GM19240 (cell line): ENCODE data around the gene CNPY3.

ENCODE experiments used
- DNase-seq: peaks from one replicate; pipeline ENCODE4 v3.0.0; 2011; ENCODE audit warnings: low spot score; ENCODE audit not compliant: insufficient read length

CNPY3 gene

DNA sequence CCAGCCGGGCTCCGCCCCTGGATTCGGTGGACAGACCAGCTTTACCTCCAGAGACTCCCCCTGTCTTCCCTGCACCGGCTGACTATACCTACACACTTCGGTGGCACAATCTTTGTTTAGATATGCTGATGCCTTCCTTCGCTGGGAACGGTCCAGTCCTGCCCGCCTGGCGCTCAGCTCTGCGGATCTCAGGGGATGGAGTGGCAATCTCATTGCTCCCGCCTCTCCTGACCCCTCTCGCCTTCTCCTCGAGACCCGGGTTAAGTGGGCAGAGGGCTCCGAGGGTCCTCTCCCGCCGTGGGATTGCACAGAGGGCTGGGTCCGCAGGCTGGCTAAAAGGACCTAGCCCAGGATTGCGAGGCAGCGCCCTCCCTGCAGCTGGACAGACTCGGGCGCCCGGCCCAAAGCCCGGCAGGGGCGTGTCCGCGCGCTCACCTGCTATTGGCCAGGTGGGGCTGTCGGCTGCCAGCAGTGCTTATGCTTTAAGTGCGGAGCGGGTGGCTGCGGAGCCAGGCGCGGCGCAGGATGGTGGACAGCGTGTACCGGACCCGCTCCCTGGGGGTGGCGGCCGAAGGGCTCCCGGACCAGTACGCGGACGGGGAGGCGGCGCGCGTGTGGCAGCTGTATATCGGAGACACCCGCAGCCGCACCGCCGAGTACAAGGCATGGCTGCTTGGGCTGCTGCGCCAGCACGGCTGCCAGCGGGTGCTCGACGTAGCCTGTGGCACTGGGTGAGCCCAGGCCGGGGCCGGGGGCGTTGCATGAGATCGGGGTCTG, 31.2 kb downstream of the CNPY3 start, which contains the start of gene GNMT:
Gene GNMT, plus strand, starts transcription at position 512 of the 777 bp plus-strand sequence. Its CDS starts 14 bp downstream, at position 526.
- DNase-seq: no peak

DNA sequence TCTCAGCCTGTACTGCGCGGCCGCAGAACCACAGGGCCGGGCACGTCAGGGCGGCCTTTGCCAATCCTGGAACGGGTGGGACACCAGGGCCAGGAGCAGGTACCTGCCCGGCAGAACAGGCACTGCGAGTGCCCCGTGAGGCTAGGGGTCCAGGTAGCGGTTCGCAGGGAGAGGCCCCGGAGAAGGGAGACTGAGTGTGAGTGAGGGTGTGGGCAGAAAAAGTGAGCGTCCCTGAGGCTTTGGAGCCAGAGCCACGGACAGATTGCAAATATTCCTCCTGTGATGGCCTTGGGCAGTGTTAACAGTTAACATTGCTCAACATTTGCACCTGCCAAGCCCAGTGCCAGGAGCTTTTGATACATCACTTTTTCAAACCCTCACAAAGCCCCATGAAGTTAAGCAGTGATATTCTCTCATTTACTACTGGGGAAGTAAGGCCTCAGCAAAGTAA, 31.8 kb downstream of the CNPY3 start:
- DNase-seq: no peak

DNA sequence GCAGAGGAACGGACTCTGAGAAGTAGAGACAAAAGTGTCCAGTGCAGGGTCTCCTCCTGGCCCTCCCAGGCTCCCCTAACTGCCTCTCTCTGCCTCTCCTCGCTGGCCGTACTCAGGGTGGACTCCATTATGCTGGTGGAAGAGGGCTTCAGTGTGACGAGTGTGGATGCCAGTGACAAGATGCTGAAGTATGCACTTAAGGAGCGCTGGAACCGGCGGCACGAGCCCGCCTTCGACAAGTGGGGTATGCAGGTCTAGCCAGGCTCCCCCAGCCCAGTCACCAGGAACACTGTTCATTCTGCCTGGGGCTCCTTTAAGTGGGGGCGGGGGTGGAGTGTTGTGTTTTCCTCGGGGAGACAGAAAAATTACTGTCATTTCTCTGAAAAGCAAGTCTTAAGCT, 32.8 kb downstream of the CNPY3 start:
- no peak for DNase-seq

DNA sequence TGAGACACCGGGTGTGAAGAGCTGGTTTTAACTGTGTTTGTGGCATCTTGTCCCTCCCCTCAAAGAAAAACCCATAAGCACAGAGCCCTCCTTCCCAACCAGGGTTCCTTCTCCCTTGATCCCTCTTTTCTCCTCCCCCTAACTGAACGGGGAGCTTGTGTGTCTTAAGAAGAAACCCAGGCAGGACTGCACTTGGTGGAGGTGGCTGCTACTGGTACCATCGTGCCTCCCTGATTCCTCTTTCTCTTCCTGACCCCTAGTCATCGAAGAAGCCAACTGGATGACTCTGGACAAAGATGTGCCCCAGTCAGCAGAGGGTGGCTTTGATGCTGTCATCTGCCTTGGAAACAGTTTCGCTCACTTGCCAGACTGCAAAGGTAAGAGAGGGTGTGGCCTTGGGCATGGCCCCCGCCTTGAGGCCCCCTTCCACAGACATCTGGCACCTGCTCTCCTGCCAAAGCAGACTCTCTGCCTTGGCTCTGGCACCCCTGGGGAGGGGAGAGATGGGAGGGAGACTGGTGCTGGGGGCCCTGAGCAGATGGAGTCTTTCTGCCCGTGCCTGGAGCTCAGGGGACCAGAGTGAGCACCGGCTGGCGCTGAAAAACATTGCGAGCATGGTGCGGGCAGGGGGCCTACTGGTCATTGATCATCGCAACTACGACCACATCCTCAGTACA, 33.4 kb downstream of the CNPY3 start:
- no peak for DNase-seq

DNA sequence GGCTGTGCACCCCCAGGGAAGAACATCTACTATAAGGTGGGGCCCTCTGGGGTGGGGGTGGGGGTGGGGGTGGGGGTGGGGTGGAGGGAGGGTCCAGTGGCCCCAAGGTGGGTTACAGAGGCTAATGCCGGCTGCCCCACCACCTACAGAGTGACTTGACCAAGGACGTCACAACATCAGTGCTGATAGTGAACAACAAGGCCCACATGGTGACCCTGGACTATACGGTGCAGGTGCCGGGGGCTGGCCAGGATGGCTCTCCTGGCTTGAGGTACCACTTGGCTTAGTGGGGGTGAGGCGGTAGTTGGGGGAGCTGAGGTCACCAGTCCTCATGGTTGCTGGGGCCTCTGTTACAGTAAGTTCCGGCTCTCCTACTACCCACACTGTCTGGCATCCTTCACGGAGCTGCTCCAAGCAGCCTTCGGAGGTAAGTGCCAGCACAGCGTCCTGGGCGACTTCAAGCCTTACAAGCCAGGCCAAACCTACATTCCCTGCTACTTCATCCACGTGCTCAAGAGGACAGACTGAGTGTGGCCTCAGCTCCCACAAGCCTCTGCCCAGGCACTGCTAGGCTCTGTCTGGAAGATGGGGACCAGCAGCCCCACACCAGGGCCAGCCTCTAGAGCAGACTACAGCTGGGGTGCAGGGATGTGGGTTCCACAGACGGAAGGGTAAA, 34.0 kb downstream of the CNPY3 start:
- no peak for DNase-seq

DNA sequence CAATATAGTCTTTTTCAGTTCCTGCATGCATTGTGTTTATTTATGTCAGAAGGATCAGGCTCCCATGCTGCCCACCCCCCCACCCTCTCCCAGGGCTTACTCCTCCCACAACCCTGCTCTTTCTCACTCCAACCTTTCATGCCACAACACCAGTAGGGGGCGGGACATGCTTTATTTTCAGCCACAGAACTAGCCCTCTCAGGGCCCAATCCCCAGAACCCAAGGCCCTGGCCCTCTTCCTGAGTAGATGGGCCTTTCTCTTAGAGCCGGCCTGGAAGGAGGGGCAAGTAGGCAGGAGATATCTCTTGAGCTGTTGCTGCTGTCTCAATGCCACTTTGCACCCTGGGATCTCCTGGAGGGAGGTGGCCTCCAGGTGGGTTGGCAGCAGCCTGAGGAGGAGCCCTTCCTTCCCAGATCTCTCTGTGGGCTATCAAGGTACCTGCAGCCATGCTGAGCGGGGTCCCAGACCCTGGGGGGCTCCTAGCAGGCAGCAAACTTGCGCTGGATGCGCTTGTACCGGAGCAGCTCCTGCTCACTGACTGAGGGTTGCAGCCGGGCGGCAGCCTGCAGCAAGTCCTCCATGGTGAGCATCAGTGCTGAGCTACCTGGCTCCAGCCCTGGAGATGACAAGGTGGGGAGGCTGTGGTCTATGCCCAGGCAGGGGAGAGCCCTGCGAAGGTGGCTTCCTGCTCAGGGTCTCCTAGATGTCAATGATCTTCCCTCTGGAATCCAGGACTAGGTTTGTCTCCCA, 34.8 kb downstream of the CNPY3 start:
- no peak for DNase-seq

DNA sequence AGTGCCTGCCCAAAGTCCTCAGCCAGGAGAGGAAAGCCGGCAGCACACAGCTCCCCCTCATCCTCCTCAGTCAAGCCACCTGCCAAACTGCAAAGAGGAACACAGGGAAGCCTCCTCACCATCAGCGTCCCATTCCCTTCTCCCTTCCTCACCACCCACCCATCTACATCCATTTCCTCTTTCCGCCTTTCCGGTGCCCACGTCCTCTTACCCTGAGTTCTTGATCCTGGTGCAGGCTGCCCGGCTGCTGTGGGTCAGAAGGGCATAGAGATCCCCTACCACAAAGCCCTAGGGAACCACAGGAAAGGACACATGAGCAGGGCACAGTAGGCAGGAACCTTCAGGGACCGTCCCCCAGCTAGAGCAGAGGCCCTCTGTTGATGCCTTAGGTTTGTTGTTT, 37.3 kb downstream of the CNPY3 start:
- DNase-seq: no peak

DNA sequence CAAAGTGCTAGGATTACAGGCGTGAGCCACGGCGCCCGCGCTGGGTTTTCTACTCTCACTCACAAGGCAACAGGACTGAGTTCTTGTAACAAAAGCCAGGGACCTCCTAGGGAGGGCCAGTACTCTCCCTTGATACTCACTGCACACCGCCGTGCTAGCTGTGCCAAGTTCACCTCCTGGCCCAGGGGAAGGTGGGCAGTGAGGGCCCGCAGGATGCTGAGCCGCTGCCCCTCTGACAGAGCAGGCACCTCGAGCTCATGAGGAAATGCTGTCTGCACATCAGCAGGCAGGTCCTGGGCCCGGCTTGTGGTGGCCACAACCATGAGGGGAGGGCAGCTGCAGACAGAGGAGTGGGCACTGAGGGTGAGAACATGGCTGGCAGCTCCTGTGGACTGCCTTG, 37.9 kb downstream of the CNPY3 start:
- no peak for DNase-seq

DNA sequence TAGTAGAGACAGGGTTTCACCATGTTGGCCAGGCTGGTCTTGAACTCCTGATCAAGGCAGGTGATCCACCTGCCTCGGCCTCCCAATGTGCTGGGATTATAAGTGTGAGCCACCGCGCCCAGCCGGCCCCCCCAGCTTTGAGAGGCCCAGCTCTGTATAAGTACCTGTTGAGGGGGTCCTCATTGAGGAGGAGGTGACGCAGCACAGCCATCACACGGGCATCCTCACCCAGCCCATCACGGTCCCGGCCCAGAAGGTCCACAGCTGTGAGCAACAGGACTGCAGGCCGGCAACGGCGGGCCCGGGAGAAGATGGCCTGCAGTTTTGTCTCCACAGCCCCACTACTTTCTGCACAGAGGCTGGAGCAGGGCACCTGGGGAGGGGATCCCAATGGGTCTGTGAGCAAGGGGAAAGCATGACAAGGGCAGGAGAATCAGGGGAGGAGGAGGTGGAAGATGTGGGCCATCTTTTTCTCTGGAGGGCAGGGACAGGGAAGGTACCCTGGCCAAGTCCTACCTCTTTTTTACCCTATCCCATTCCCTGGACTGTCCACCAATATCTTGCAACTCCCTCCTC, 38.9 kb downstream of the CNPY3 start:
- no peak for DNase-seq

DNA sequence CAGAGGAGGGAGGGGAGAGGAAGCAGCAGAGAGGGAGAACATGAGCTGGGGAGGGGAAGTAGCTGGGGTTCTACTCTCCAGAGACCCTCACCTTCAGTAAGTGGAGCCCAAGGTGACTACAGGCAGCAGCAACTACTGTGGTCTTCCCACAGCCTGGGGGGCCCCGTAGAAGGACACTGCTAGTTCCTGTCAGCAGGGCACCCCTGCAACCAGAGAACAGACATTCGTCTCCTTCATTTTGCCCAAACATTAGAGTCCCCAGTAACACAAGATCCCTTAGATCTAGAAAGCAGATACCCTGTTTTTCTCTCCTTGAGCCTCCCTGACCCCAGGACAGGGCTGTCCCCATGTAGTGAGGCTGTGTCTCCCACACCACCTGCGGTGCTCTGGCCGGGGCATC, 39.5 kb downstream of the CNPY3 start:
- DNase-seq: no peak

DNA sequence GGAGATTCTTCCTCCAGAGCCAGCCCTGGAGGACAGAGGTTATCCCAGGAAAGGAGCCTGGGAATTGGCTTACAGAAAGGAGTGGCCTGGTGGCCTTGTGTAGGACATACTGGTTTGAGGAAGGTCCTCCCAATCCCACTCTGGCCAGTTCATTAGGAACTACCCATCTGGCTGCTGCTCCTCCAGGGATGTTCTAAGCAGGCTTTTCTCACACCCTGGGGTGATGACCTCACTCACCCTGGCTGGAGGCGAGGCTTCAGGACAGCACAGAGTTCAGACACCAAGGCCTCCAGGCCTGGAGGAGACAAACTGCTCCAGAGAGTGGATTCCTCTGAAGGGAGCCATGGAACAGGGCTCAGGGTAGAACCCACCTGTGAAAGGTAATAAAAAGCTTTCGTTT, 40.2 kb downstream of the CNPY3 start:
- DNase-seq: no peak

DNA sequence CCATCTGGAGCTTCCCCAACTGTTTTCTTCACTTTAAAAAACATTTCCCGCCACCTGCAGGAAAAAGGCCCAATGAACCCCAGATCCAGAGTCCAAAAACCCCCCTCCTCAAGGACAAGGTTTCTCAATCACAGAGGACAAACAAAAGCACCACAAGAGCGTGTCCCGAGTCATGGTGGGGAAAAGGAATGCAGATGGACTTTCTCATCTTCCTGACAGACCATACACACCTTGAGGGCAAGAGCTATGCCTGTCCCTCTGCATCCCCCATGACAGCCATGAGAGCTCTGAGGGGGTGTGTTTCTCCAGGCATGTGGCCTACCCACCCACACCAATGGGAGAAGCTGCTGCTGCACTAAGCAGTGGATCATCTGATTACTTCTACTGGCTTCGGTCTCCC, 40.7 kb downstream of the CNPY3 start:
- no peak for DNase-seq

DNA sequence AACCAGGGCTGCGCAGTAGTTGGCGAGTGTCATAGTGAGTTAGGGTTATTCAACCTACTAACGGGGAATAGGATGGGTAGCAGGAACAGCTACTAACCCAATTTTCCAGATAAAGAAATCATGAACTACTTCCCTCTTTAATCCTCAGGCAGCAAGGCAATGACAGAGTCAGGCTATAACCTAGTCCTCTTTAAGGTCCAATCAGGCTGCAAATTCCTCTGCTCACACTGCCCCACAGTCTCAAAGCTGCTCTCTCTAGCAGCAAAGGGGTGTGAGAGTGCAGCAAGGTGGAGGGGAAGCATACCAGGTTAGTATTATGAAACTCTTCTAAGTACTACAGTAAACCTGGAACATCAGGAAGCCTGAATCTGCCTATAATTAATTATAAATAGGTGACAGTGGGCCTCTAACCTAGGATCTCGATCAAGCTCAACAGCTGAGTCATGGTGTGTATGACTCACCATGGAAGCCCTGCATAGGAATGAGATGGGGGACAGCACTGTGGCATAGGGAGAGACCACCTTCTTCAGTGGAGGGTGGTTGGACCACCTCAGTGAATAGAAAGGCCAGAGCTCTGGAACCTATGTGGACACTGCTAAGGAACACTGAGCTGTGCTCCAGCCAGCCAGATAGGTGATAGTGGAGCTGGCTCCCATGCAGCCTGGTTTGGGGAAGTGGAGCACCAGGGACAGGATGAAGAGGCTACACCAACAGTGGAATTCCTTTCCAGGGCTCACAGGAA, 41.8 kb downstream of the CNPY3 start:
- DNase-seq: no peak

DNA sequence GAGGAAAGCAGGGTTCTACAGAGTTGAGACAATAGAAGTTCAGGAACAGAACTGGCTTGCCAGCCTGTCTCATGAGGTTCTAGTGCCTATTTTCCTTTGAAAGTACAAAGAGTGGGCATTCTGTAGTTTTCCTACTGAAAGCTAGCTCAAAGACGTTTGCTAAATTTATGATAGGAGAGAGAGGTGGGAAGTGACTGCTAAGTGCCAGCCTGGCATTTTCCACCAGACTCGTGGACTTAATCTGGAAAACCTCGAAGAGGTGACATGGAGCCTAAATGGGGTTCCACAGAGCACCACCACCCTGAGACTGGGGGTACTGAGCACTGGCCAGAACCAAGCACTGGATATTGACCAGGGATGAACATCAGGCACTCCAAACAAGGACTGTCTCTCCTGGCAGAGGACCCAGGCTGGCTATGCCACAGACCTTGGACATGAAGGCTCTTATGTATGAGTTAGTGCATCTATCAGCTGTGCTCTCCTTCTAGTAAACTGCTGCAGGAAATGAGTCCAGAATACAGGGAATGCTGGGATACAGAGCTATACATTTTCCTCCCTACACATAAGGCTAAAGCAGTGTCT, 42.6 kb downstream of the CNPY3 start:
- DNase-seq: no peak

DNA sequence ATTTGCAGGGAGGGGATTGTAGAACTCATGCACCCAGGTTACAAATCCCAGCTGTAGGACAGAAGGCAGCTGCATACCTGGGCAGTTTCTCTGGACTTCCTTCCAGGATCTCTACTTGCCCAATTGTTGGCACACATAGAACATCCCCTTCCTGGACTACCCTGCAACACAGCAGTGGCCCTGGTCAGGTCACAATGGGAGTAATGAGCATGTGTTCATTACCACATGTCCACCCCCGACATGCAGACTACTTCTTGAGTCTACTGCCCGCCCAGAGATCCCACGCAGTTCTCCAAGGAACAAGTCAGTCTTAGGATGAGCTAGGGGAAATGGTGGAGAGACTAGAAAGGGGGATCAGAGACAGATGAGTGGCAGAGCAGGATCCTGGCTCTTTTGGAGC, 44.6 kb downstream of the CNPY3 start:
- DNase-seq: no peak

DNA sequence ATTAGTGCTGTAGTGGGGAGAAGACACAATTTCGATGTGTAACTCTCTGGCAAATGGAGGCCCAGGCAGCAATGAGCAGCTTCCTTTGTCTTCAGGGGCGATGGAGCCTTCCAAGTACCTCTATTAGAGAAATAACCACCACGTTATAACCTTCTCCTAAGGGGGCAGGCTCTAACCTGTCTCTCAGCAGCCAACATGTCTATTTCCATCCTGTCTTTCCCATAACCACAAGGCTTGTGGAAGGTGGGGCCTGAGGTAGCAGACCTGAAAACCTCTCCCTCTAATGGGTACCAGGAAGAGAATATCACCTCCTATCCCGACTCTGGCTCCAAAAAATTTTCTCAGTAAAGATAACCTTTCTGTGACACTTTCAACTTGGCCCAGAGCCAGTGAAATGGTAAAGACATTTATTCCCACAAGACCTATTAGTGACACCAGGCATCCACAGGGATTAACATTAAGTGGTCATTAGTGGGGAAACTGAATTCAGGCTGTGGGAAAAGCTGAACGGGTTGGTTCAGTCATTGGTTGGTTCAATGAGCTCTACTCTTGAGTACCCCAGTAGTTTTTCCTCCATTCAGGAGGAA, 45.7 kb downstream of the CNPY3 start:
- DNase-seq: no peak

DNA sequence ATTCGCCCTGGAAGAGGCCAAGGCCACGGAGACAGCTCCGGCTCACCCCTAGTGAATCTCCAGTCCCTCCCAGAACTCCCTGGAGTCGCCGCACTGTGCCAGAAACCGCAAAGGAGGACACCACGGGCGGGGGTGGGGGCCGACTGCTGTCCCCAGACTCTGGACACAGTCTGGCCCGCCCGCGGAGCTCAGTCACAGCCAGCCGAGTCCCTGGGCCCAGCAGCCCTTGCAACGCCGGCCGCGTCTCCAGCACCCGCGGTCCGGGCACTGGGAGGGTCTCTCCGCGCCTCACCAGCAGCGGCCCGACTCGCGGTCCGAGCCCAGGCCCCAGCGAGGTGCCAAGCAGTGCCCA, 49.2 kb downstream of the CNPY3 start:
- no peak for DNase-seq

DNA sequence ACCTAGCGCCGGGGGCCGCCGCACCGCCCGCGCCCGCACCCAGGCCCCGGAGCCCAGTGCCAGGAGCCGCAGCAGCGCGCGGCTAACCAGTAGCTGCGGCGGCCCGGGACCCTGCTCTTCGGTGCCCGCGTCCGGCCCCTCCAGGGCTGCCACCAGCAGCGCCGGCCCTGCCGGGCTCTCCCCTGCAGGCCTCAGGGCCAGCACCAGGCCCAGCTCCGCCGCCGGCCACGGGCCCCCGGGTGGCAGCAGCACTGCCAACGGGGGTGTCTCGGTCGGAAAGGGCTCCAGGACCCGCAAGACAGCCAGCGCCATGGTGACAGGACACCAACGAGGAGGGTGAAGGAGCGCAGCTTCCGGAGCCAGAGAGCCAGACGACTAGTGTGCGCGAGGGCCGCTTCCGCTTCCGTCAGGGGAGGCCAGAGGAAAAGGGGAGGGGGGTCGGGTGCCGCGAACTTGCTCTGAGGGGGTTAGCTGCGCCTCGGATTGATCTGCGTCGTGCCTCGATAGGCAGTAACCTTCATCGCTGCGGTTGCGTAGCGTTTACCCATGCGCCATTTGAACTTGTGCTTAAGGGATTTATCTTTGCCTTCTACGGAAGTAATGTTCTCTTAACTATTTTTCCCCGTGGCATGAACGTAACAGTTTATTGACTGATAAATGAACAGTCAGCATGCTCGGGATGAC, 49.7 kb downstream of the CNPY3 start, which contains the start of gene PEX6:
Gene PEX6, minus strand, starts transcription at position 343 of the 684 bp plus-strand sequence. Its CDS starts 31 bp downstream, at position 312.
- DNase-seq: peak; percentile 94

DNA sequence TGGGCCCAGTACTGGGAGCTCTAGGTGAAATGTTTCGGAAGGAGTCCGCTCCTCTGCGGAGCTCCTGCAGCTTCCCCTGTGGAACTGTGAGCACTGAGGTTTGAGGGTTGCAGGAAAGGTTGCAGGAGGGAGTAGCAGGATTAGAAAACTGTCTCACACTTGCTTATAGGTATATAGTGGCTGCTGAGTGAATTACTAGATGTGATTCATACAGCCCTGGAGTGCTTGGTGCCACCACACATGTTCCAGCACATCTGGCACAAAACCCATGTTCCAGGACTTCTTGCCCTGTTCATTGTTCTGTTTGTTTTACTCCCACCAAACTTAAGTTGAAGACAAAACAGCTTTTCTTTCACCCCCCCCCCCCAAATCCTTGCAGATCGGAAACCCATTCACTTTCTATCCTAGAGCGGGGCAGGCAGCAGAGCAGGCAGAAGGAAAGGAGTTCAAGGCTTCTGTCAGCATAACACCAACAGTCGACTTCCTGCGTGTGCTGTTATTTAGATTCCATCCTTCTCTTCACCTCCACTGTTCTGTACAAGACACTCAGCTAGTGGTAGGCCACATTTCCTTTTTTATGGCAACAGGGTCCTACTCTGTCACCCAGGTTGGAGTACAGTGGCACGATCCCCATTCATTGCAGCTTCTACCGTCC, 50.4 kb downstream of the CNPY3 start:
- DNase-seq: no peak
